HUES6 (cell line): ENCODE measurements around the gene NFYC.

ENCODE experiments used
- H3K27ac ChIP-seq: 2 replicates; pipeline ENCODE4 v1.7.0; 2013; ENCODE audit warnings: low read depth, mild to moderate bottlenecking, low read length, inconsistent platforms
- H3K27me3 ChIP-seq: 2 replicates; pipeline ENCODE4 v1.6.1; 2013; ENCODE audit warnings: low read length; ENCODE audit not compliant: control insufficient read depth, insufficient read depth
- H3K36me3 ChIP-seq: 2 replicates; pipeline ENCODE4 v1.6.1; 2013; ENCODE audit warnings: low read length; ENCODE audit not compliant: control insufficient read depth, insufficient read depth
- H3K4me1 ChIP-seq: 2 replicates; pipeline ENCODE4 v1.6.1; 2013; ENCODE audit warnings: low read length; ENCODE audit not compliant: control insufficient read depth, insufficient read depth
- H3K4me3 ChIP-seq: 2 replicates; pipeline ENCODE4 v1.5.1; 2013; ENCODE audit warnings: low read depth, low read length
- H3K9ac ChIP-seq: one replicate; pipeline ENCODE4 v1.6.1; 2013; ENCODE audit warnings: mild to moderate bottlenecking, low read length
- H3K9me3 ChIP-seq: 2 replicates; pipeline ENCODE4 v1.6.1; 2013; ENCODE audit warnings: low read depth, low read length; ENCODE audit not compliant: control insufficient read depth, insufficient read depth

NFYC gene

DNA sequence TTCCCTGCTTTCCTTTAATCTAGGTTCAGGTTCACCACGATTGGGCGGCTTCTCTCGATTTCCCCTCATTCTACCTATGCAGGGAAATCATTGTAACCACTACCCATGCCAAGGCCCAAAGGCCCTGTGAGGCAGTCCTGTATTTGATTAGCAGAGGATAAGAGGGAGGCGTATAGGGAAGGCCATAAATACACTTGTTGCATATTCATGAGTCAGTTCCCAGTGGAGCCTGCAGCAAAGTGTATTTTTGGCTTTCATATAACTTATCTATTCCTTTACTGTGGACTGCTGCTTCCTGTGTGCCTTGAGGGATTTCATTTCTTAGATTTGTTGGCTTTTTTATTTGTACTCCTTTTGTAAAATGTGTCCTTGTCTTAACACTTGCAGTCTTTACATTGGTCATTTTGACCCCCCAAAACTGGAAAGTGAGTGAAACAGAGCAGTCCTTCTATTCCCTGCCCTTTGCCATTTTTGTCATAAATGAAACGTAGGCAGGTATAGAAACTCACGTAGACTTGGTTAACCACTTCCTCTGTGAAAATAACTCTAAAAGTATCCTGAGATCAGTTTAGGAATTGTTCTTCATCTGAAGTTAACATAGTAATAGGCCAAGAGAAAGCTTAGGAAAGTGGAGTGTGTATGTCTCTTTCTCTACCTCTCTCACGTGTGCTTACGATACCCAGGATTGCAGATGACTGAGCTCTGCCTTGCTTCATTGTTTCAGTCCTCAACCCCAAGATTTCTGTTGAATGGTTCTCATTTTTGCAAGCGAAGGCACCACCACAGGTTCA, 72.4 kb downstream of the NFYC start:
- no peak overlapping the region for H3K4me3 ChIP-seq
- peaks cover 93% of the 10 kb centered on the region for H3K36me3 ChIP-seq
- H3K9ac ChIP-seq: no peak overlapping the region
- H3K27me3 ChIP-seq: no peaks in the 10 kb centered on the region
- H3K9me3 ChIP-seq: no peaks in the 10 kb centered on the region
- no peak overlapping the region for H3K27ac ChIP-seq
- H3K4me1 ChIP-seq: no peaks in the 10 kb centered on the region

DNA sequence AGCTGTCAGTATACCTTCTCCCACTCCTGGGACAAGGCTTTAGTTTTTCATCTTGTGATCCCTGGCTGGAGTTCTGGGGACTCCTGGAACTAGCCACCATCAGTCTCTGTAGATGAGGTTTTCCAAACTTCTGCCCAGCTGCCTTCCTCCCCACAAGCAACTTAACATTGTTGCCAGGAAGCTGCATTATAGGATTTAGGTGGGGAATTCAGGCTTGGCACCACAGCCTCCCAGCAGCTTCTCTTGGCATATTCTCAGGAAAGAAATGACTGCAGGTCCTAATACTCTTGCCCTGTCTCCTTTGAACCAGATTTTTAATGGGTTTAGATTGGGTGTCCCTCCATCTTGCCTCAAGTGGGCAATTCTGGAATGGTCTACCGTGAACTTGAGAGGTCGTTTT, 73.5 kb downstream of the NFYC start:
- Histone ChIP-seq H3K9me3 (no peaks in the 10 kb centered on the region), H3K4me3 (no peak overlapping the region), H3K4me1 (no peaks in the 10 kb centered on the region), H3K27me3 (no peaks in the 10 kb centered on the region), H3K9ac (no peak overlapping the region), H3K27ac (no peak overlapping the region), H3K36me3 (peaks cover 93% of the 10 kb centered on the region)

DNA sequence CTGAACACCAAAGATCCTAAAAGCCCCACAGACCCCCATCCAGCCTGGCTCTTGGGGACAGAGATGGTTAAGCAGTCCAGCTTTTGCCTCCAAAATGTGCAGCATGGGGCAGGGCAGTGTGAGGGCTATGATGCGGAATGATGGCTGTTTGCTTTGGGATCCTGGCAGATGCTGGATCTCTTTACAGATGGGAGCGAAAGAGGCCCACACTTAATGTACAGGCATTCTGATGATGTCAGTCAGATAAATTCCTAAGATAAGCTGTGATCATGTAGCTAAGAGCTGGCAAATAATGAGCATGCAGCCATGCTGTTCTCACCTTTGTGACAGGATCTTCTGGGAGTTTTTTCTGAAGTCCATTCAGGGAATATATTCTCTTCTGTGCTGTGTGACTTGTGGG, 74.5 kb downstream of the NFYC start:
- Histone ChIP-seq H3K36me3 (peaks cover 92% of the 10 kb centered on the region), H3K9me3 (no peaks in the 10 kb centered on the region), H3K4me1 (peaks cover 6% of the 10 kb centered on the region; the same call in 1 of the 2 replicates), H3K9ac (no peak overlapping the region), H3K27me3 (no peaks in the 10 kb centered on the region), H3K27ac (no peak overlapping the region), H3K4me3 (no peak overlapping the region)

DNA sequence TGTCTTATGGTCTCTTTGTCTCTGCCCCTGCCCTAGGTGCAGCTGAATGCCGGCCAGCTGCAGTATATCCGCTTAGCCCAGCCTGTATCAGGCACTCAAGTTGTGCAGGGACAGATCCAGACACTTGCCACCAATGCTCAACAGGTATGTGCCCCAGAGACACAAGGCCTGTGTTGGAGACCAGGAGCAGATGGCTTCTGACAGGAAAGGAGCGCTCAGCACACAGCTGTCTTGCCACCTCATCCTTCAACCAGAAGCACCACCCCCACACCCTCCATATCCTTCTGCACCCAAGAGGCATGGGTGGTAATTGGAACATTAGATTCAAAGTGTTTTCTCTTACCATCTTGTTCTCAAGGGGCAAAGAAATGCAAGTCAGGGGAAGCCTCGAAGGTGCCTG, 75.1 kb downstream of the NFYC start:
- Histone ChIP-seq H3K4me3 (no peak overlapping the region), H3K36me3 (peaks cover 90% of the 10 kb centered on the region), H3K9ac (no peak overlapping the region), H3K9me3 (no peaks in the 10 kb centered on the region), H3K27me3 (no peaks in the 10 kb centered on the region), H3K27ac (no peak overlapping the region), H3K4me1 (peaks cover 6% of the 10 kb centered on the region; the same call in 1 of the 2 replicates)

DNA sequence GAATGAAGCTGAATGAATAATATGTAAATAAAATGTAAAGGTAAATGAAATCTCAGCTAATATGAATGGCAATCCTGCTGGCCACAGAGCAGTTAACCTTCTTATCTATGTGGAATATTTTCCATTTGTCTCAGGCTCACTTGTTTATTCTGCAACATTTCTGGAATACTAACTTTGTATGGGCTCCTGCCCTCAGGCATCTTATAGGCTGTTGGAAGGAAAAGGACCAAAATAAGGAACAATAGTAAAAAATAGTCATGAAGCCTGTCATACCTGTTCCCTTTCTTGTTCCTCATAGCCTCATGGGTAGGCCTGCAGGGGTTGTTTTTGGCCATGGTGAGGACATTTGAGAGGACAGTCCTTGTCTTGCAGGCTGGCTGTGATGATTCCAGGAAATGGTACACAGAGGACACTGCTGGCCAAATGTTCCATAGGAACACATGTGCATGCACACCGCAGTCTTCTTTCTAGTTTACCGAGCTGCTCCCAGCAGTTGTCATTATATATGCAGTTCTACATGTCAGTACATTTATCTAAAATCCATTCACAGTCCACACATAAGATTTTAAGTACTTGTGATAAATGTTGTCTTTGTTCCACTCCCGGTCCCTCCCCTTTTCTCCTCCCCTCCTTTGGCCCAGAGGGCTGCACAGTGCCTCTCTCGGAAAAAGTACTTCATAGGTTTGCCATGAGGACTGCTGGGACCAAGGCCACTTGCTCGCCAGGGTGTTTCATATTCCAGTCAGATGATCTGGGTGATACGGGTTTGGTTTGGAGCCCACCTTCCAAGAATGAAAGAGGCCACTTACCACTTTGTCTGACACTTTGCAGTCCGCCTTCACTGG, 76.9 kb downstream of the NFYC start:
- no peaks in the 10 kb centered on the region for H3K27me3 ChIP-seq
- H3K9ac ChIP-seq: no peak overlapping the region
- H3K4me3 ChIP-seq: no peak overlapping the region
- no peaks in the 10 kb centered on the region for H3K9me3 ChIP-seq
- H3K36me3 ChIP-seq: peaks cover 75% of the 10 kb centered on the region
- H3K4me1 ChIP-seq: peaks cover 14% of the 10 kb centered on the region
- no peak overlapping the region for H3K27ac ChIP-seq

DNA sequence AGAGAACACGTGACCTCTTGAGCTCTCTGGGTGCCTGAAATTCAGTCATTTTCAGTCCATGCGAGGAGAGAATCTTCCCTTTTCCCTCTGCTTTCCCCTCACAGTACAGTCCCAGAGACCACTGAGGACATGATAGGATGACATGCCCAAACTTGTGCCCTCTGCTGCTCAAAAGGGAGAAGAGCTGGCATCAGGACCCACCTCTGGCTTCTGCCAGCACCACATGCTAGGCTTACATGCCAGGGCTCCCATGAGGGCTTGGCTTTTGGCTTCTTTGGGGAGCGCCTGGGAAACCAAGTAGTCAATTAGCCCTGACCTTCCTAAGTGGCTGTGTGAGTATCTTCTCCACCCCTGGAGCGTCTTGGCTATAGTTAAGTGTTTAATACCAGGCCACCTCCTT, 78.3 kb downstream of the NFYC start:
- H3K36me3 ChIP-seq: peaks cover 61% of the 10 kb centered on the region
- H3K9ac ChIP-seq: no peak overlapping the region

DNA sequence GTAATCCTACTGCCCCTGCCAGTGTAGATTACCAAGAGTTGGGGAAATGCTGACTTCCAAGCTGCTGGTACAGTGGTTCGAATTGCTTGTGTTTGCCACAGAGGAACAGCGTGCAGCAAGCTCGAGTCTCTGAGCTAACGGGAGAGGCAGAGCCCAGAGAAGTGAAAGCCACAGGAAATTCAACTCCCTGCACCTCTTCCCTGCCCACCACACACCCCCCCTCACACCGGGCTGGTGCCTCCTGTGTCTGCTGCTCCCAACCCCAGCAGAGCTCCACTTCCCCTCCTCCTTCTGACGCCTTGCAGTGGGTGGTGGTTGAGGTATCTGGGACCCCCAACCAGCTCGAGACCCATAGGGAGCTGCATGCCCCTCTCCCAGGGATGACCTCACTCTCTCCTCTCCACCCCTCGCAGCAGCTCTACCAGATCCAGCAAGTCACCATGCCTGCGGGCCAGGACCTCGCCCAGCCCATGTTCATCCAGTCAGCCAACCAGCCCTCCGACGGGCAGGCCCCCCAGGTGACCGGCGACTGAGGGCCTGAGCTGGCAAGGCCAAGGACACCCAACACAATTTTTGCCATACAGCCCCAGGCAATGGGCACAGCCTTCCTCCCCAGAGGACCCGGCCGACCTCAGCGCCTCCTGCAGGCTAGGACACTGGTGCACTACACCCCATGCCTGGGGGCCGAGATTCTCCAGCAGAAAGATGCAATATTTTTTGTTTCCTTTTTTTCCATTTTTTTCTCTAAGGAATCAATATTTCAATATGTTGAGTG, 79.0 kb downstream of the NFYC start:
- Histone ChIP-seq H3K9ac (no peak overlapping the region), H3K4me3 (no peak overlapping the region), H3K4me1 (peaks cover 20% of the 10 kb centered on the region), H3K36me3 (peaks cover 54% of the 10 kb centered on the region), H3K27me3 (no peaks in the 10 kb centered on the region), H3K27ac (no peak overlapping the region), H3K9me3 (no peaks in the 10 kb centered on the region)

More for the DNA sequence above, 78.3 kb downstream of the NFYC start:
- no peak overlapping the region for H3K27ac ChIP-seq
- H3K4me3 ChIP-seq: no peak overlapping the region
- no peaks in the 10 kb centered on the region for H3K9me3 ChIP-seq
- peaks cover 20% of the 10 kb centered on the region for H3K4me1 ChIP-seq
- H3K27me3 ChIP-seq: no peaks in the 10 kb centered on the region

DNA sequence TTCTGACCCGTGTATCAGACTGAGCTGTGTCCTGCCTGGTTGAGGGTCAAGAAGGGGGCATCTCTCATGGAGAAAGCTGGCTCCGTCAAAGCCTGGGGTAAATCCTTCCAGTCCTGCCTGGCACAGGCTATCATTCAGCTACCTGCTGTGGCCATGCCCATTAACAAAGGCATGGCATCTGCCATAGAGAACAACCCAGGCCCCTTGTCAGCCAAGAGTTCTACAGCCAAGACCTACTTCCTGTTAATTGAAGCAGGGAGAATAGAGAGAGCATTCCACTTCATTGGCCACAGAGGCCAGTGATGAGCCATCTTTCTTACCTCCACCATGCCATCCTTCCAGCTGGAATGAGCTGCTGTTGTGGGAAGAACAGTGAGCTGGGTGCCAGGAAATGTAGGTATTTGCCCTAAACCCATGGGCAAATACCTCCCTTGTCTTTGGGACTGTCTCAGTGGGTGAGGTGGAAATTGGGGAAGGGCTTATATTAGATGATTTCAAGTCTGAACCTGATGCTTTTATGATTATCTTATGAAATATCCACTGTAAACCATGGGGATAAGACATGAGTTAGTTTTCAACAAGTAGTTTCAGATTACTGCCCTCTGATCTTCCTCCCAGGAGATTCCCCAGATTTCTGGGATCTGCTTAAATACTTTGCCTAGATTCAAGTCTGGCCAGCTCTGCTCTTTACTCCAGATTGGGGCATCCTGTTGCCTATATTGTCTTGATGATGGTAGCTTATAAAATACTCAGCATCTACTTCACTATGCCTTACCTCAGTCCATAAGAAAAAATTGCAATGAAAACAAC, 80.8 kb downstream of the NFYC start:
- Histone ChIP-seq H3K4me3 (no peak overlapping the region), H3K36me3 (peaks cover 42% of the 10 kb centered on the region), H3K27ac (no peak overlapping the region), H3K27me3 (no peaks in the 10 kb centered on the region), H3K4me1 (peaks cover 20% of the 10 kb centered on the region), H3K9me3 (peaks cover 10% of the 10 kb centered on the region), H3K9ac (no peak overlapping the region)

DNA sequence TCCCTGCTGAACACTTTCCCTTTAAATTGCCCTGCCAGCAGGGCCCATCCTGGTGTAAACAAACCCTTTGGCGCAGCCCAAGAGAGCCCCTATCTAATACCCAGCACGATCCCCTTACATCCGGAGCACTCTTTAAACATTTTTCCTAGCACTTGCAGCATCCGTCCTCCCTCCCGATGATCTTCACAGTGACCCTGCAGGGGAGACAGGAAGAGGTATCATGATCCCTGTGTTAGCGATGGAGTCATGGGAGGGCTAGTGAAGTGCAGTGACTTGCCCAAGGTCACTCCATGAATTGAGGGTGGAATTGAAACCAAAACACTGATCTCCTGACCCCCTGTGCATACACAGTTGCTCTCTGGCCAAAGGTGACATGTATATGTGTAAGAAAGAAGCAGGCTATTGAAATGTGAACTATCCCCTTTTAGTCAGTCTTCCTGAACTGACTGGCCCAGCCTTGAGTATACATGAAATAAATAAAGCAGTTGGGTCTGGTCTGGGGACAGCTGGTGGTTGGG, 82.3 kb downstream of the NFYC start:
- H3K4me3 ChIP-seq: no peak overlapping the region
- no peaks in the 10 kb centered on the region for H3K27me3 ChIP-seq
- no peak overlapping the region for H3K27ac ChIP-seq
- H3K4me1 ChIP-seq: peaks cover 20% of the 10 kb centered on the region
- peaks cover 29% of the 10 kb centered on the region for H3K36me3 ChIP-seq
- H3K9me3 ChIP-seq: peaks cover 10% of the 10 kb centered on the region
- no peak overlapping the region for H3K9ac ChIP-seq

DNA sequence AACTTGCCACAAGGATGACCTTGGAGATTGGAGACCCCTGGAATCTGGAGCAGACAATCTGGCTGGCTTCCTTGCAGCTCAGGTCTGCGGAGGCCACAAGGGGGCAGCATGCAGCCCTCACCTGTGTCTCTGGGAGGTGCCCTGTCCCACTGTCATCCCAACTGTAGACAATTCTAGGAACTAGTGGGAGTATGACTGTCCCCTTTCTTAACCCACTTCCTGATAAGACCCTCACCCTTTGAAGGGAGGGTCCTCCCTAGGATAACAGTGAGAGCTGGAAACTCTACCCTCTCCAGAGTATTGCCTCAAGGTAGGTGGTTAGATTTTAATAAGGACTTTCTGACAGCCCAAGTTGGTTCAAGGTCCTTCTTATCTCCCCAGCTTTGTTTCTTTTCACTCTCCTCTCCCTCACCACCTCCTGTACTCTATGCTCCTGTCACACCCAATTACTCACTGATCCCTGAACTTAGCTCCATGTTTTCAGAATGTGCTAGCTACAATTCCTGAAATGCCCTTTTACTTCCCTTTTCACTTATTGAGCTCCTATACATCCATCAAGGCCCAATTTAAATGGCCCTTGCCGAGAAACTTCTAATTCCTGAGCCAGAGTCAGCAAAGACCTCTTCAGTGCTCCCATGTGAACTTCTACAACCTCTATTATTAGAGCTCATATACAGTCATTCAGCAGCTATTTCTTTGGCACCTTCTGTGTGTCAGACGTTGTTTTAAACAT, 82.9 kb downstream of the NFYC start:
- no peak overlapping the region for H3K9ac ChIP-seq

More for the DNA sequence above, 82.9 kb downstream of the NFYC start:
- Histone ChIP-seq H3K27ac (no peak overlapping the region), H3K4me3 (no peak overlapping the region), H3K4me1 (peaks cover 20% of the 10 kb centered on the region), H3K9me3 (peaks cover 10% of the 10 kb centered on the region), H3K36me3 (peaks cover 22% of the 10 kb centered on the region), H3K27me3 (no peaks in the 10 kb centered on the region)
